PC-9 (cell line): ENCODE results near the gene DPPA3. TPM values are rescaled to one million over a fixed set of nuclear protein-coding genes. Genes with fewer than 3 reads are reported as not detected.
A peak's percentile ranks its signal among the peaks of the same experiment; 100 is the strongest.
"Not testable (repeated sequence)": the region's sequence is repeated elsewhere in the genome, so short reads cannot be mapped to it uniquely, and the experiment has no call there.

Experiments used
- BruUV-seq: library from RNA; stranded (reverse); fragments of 400-500 nt; replicated peaks from 2 replicates; lab custom pipeline; 2021; lab: Mats Ljungman, UMichigan
- CTCF ChIA-PET: fragments of 300-600 bp; sonication (Branson Sonifier 250); formaldehyde crosslinking; loops from one replicate; lab custom pipeline; 2022; ENCODE audit warnings: antibody characterized with exemption; lab: Charles Lee
- POLR2A ChIA-PET: fragments of 300-600 bp; sonication (Branson Sonifier 250); formaldehyde crosslinking; loops from one replicate; lab custom pipeline; 2022; ENCODE audit warnings: antibody characterized with exemption; ENCODE audit not compliant: unreplicated experiment; lab: Charles Lee
- DNase-seq, 2 experiments: peaks; one replicate each; pipeline versions ENCODE4 v3.0.0 to v3.0.0-alpha.2; 2015 to 2022; ENCODE audit warnings: mixed read lengths in 1 of 2
- H2AFZ ChIP-seq: fragments of 200-600 bp; sonication (generic); 2 replicates; pipeline ENCODE4 v1.8.1; 2017; ENCODE audit warnings: antibody characterized with exemption
- H3F3A ChIP-seq: fragments of 200-600 bp; sonication (generic); 2 replicates; pipeline ENCODE4 v1.8.1; 2017; ENCODE audit warnings: antibody characterized with exemption, mild to moderate bottlenecking, low read depth; ENCODE audit not compliant: insufficient read depth
- H3K27ac ChIP-seq: fragments of 200-600 bp; sonication (generic); 2 replicates; pipeline ENCODE4 v1.6.1; 2016; ENCODE audit warnings: mixed run types
- H3K27me3 ChIP-seq: fragments of 200-600 bp; sonication (generic); 2 replicates; pipeline ENCODE4 v1.6.1; 2016; ENCODE audit warnings: low read depth, mixed run types; ENCODE audit not compliant: insufficient read depth
- H3K36me3 ChIP-seq: fragments of 200-600 bp; sonication (generic); 2 replicates; pipeline ENCODE4 v1.6.1; 2016; ENCODE audit warnings: low read depth, mixed run types
- H3K4me1 ChIP-seq: fragments of 200-600 bp; sonication (generic); replicated peaks from 2 replicates; pipeline ENCODE4 v1.6.1; 2016; ENCODE audit warnings: mixed run types; ENCODE audit not compliant: insufficient read depth
- H3K4me2 ChIP-seq: fragments of 200-600 bp; sonication (generic); 2 replicates; pipeline ENCODE4 v1.6.1; 2017; ENCODE audit warnings: mixed run types
- H3K4me3 ChIP-seq: fragments of 200-600 bp; sonication (generic); 2 replicates; pipeline ENCODE4 v1.6.1; 2016; ENCODE audit warnings: mixed run types
- H3K79me2 ChIP-seq: fragments of 200-600 bp; sonication (generic); 2 replicates; pipeline ENCODE4 v1.6.1; 2017; ENCODE audit warnings: low read depth, mixed run types
- H3K9me2 ChIP-seq: fragments of 200-600 bp; sonication (generic); 2 replicates; pipeline ENCODE4 v1.8.1; 2017; ENCODE audit warnings: mild to moderate bottlenecking; ENCODE audit not compliant: insufficient read depth
- H3K9me3 ChIP-seq: fragments of 200-600 bp; sonication (generic); 2 replicates; pipeline ENCODE4 v1.8.1; 2016; ENCODE audit warnings: low read depth; ENCODE audit not compliant: insufficient read depth
- H4K20me1 ChIP-seq: fragments of 200-600 bp; sonication (generic); 2 replicates; pipeline ENCODE4 v1.8.1; 2017; ENCODE audit not compliant: insufficient read depth
- CTCF ChIP-seq: fragments of 200-600 bp; sonication (generic); conservative IDR thresholded peaks from 2 replicates; pipeline ENCODE4 v1.6.1; 2017; ENCODE audit warnings: mixed run types, antibody characterized with exemption, mild to moderate bottlenecking, moderate library complexity
- EZH2 ChIP-seq: fragments of 200-600 bp; sonication (generic); IDR thresholded peaks from 2 replicates; pipeline ENCODE4 v1.8.0; 2017; ENCODE audit warnings: antibody characterized with exemption, low read depth
- intact Hi-C: fragments of 100-400 bp; cut with micrococcal nuclease; formaldehyde crosslinking; loops from one replicate; pipeline ENCODE4 v1.10.0; 2022; ENCODE audit not compliant: unreplicated experiment
- total RNA-seq: library from RNA; stranded (reverse); gene quantifications from 2 replicates; pipeline ENCODE4 v1.2.3, GENCODE V29; 2021

The DPPA3 gene
- total RNA-seq, 1 experiment from 2014 or later = not detected

- H2AFZ ChIP-seq = no peak overlapping the region
- no peak overlapping the region for H3K4me3 ChIP-seq
- H3K4me2 ChIP-seq = no peak overlapping the region
- no peaks in the 10 kb centered on the region for H3K9me2 ChIP-seq
- H3K9me3 ChIP-seq = no peaks in the 10 kb centered on the region
- no peak for TF ChIP-seq CTCF
- TF ChIP-seq EZH2 = no peak
- CTCF ChIA-PET = no interaction called here
- POLR2A ChIA-PET = no interaction called here
- intact Hi-C loops = no loop called here
- no peak overlapping the region for H3K27ac ChIP-seq
- no peak for DNase-seq
- H3K36me3 ChIP-seq = no peaks in the 10 kb centered on the region
- H3K4me1 ChIP-seq = no peaks in the 10 kb centered on the region
- no peaks in the 10 kb centered on the region for H4K20me1 ChIP-seq
- no TSS peak for BruUV-seq
- no peaks in the 10 kb centered on the region for H3K27me3 ChIP-seq
- H3K79me2 ChIP-seq = no peaks in the 10 kb centered on the region
- H3F3A ChIP-seq = no peaks in the 10 kb centered on the region
Measured at GRCh38 chr12:7719946-7720730, 8.9 kb downstream of the DPPA3 start.

GRCh38 chr12:7723926-7724325 lies 12.7 kb downstream of the DPPA3 start:
- H3K27ac ChIP-seq = no peak overlapping the region
- TF ChIP-seq EZH2 = no peak
- no peak overlapping the region for H3K4me3 ChIP-seq
- H3K79me2 ChIP-seq = no peaks in the 10 kb centered on the region
- no peak overlapping the region for H3K4me2 ChIP-seq
- no TSS peak for BruUV-seq
- no peak for DNase-seq
- no peaks in the 10 kb centered on the region for H3K36me3 ChIP-seq
- H3K4me1 ChIP-seq = no peaks in the 10 kb centered on the region
- ChIA-PET CTCF (no interaction called here), POLR2A (no interaction called here)
- H3F3A ChIP-seq = no peaks in the 10 kb centered on the region
- no peaks in the 10 kb centered on the region for H3K27me3 ChIP-seq
- intact Hi-C loops = no loop called here
- H3K9me2 ChIP-seq = no peaks in the 10 kb centered on the region
- no peak overlapping the region for H2AFZ ChIP-seq
- H3K9me3 ChIP-seq = no peaks in the 10 kb centered on the region
- no peaks in the 10 kb centered on the region for H4K20me1 ChIP-seq

DNA sequence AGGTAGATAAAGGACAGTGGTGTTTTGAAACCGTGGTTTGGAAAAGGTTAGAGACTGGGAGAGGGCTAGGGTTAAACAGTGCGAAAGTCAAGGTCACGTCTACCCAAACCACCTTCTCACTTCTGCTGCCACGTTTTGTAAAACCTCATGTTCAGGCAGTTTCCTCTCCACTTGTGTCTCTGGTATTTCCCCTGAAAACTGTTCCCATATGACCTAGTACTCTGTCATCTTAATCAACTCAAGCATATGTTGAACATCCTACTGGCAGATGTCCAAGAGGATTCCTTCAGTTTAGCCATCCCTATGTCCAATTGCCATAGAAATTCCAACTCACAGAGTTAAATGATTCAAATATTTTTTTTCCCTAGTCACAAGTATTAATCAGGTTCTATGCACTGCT lies 18.5 kb downstream of the DPPA3 start:
- Histone ChIP-seq H3K9me3 (no peaks in the 10 kb centered on the region), H3F3A (no peaks in the 10 kb centered on the region), H3K4me2 (no peak overlapping the region), H3K4me1 (no peaks in the 10 kb centered on the region), H4K20me1 (no peaks in the 10 kb centered on the region), H2AFZ (no peak overlapping the region), H3K79me2 (no peaks in the 10 kb centered on the region), H3K27ac (no peak overlapping the region), H3K27me3 (no peaks in the 10 kb centered on the region), H3K4me3 (no peak overlapping the region), H3K36me3 (no peaks in the 10 kb centered on the region), H3K9me2 (no peaks in the 10 kb centered on the region)
- ChIA-PET POLR2A (no interaction called here), CTCF (no interaction called here)
- no peak for DNase-seq
- no peak for TF ChIP-seq CTCF
- no peak for TF ChIP-seq EZH2
- no TSS peak for BruUV-seq
- intact Hi-C loops = no loop called here

DNA sequence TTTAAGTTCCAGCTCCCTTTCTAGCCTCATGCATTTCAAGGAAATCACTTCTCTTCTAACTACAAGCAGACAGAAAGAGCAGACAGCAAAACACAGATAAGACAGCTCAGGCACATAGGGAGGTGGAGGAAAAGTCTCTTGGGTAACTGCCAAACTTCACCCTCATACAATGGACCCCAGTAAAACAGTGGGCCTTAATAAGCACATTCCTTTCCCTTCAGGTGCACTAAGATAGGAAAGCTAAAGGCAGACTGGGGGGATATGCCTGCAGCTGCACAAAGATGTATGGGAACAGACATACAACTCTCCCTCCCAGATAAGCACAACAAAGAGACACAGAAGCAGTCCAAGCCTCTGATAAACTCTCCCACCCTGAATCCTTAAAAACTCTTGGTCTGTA lies 19.8 kb downstream of the DPPA3 start:
- H3F3A ChIP-seq, H3K36me3 ChIP-seq, H4K20me1 ChIP-seq, CTCF ChIA-PET, H3K27ac ChIP-seq, H3K9me2 ChIP-seq, H3K27me3 ChIP-seq, BruUV-seq, H3K9me3 ChIP-seq, H3K4me1 ChIP-seq, H3K4me2 ChIP-seq, intact Hi-C loops, POLR2A ChIA-PET, DNase-seq, H3K79me2 ChIP-seq, H3K4me3 ChIP-seq: not testable (repeated sequence)
- H2AFZ ChIP-seq = peak overlapping the region; percentile 30; the same call in 1 of the 2 replicates
